Putamen (tissue), 1 donor: Measurements from ENCODE around the gene NAA60.
A peak's percentile ranks its signal among the peaks of the same experiment; 100 is the strongest.
"Not testable (repeated sequence)": the region's sequence is repeated elsewhere in the genome, so short reads cannot be mapped to it uniquely, and the experiment has no call there.

Experiments used
- DNase-seq: peaks from one replicate; pipeline ENCODE4 v3.0.0-alpha.2; 2016; ENCODE audit warnings: low spot score

The NAA60 gene

GRCh38 chr16:3465301-3465700 lies 21.8 kb downstream of the NAA60 start:
- no peak for DNase-seq

- DNase-seq, result peak; percentile 25
These were observed 22.6 kb downstream of the NAA60 start for GRCh38 chr16:3465911-3466584.

GRCh38 chr16:3467182-3467581 lies 23.7 kb downstream of the NAA60 start:
- no peak for DNase-seq

- no peak for DNase-seq
These were observed 24.4 kb downstream of the NAA60 start for GRCh38 chr16:3467921-3468320.

- DNase-seq, result no peak
These were observed 25.0 kb downstream of the NAA60 start for GRCh38 chr16:3468501-3468900.

GRCh38 chr16:3469736-3470135 lies 26.3 kb downstream of the NAA60 start:
- no peak for DNase-seq

GRCh38 chr16:3470723-3471122 lies 27.2 kb downstream of the NAA60 start:
- DNase-seq, result no peak

GRCh38 chr16:3471518-3472176 lies 28.2 kb downstream of the NAA60 start:
- DNase-seq, result no peak

GRCh38 chr16:3472878-3473595 lies 29.6 kb downstream of the NAA60 start:
- no peak for DNase-seq

GRCh38 chr16:3473596-3473943 lies 30.1 kb downstream of the NAA60 start:
- not testable (repeated sequence) for DNase-seq

GRCh38 chr16:3474136-3474779 lies 30.8 kb downstream of the NAA60 start:
- DNase-seq, result no peak

- DNase-seq, result not testable (repeated sequence)
These were observed 31.4 kb downstream of the NAA60 start for GRCh38 chr16:3474870-3475269.

- DNase-seq, result no peak
These were observed 32.3 kb downstream of the NAA60 start for GRCh38 chr16:3475604-3476375.

- no peak for DNase-seq
These were observed 32.9 kb downstream of the NAA60 start for GRCh38 chr16:3476409-3476808.

- no peak for DNase-seq
These were observed 34.9 kb downstream of the NAA60 start for GRCh38 chr16:3478242-3478925.

- no peak for DNase-seq
These were observed 36.3 kb downstream of the NAA60 start for GRCh38 chr16:3479654-3480216.

- no peak for DNase-seq
These were observed 37.6 kb downstream of the NAA60 start for GRCh38 chr16:3480901-3481695.

GRCh38 chr16:3481696-3482658 lies 38.5 kb downstream of the NAA60 start:
- no peak for DNase-seq

- no peak for DNase-seq
These were observed 39.3 kb downstream of the NAA60 start for GRCh38 chr16:3482659-3483241.
